HCT116 (cell line): ENCODE measurements around the gene LINC00237. TPM values are rescaled to one million over a fixed set of nuclear protein-coding genes. Genes with fewer than 3 reads are reported as not detected.

Source experiments
- ATAC-seq: fragments of 200-7000 bp; cut with Tn5 transposase; 2 replicates; pipeline ENCODE4 v1.9.1; 2020; ENCODE audit warnings: mild to moderate bottlenecking, moderate library complexity
- BruUV-seq: library from RNA; stranded (reverse); fragments of 400-500 nt; replicated peaks from 2 replicates; lab custom pipeline; 2021; lab: Mats Ljungman, UMichigan
- CTCF ChIA-PET: fragments of 300-600 bp; sonication (Branson Sonifier 250); formaldehyde crosslinking; loops from one replicate; lab custom pipeline; 2021; ENCODE audit warnings: antibody characterized with exemption; lab: Charles Lee
- POLR2A ChIA-PET: fragments of 300-600, 350-600 bp; sonication (Branson Sonifier 250); formaldehyde crosslinking; loops from one replicate; lab custom pipeline; 2021; ENCODE audit warnings: antibody characterized with exemption; lab: Charles Lee
- RAD21 ChIA-PET, 2 experiments: fragments of 300-600 bp; sonication (Branson Sonifier 250); formaldehyde crosslinking; loops; one replicate each; lab custom pipeline; 2023; ENCODE audit warnings: low total read pairs in 2 of 2; ENCODE audit not compliant: uncharacterized antibody in 2 of 2, unreplicated experiment in 2 of 2, low non-redundant PET in 1 of 2; lab: Charles Lee
- DNase-seq: peaks from one replicate; pipeline ENCODE4 v3.0.0-alpha.2; 2010; ENCODE audit warnings: low read depth, low spot score
- H2AFZ ChIP-seq: fragments of 200-600 bp; shearing (Covaris generic), sonication (generic); 2 replicates; pipeline ENCODE4 v1.6.1; 2017; ENCODE audit warnings: low read depth, mixed run types, mixed read lengths, antibody characterized with exemption, low read length; ENCODE audit not compliant: poor library complexity, severe bottlenecking
- H3K27ac ChIP-seq: 2 replicates; pipeline ENCODE4 v1.5.1; 2012; ENCODE audit warnings: low read depth, low read length
- H3K27me3 ChIP-seq: fragments of 200-600 bp; sonication (generic); 2 replicates; pipeline ENCODE4 v1.6.1; 2016; ENCODE audit warnings: mixed run types, low read length, mixed read lengths; ENCODE audit not compliant: insufficient read depth
- H3K36me3 ChIP-seq, 2 experiments: fragments of 200-500 bp in 1 of 2; fragments of 200-600 bp in 1 of 2; sonication (Bioruptor generic) in 1 of 2; sonication (generic) in 1 of 2; 2 replicates each; pipeline versions ENCODE4 v1.5.1 to v1.6.1; 2014 to 2016; ENCODE audit warnings: low read length in 2 of 2, inconsistent platforms in 1 of 2, mixed read lengths in 1 of 2, mixed run types in 1 of 2; ENCODE audit not compliant: insufficient read depth in 2 of 2, control insufficient read depth in 1 of 2
- H3K4me1 ChIP-seq, 2 experiments: fragments of 200-600 bp in 1 of 2; sonication (generic) in 1 of 2; 2 replicates each; pipeline versions ENCODE4 v1.5.1 to v1.6.1; 2012 to 2017; ENCODE audit warnings: low read length in 2 of 2, inconsistent platforms in 1 of 2, mild to moderate bottlenecking in 1 of 2, mixed read lengths in 1 of 2, mixed run types in 1 of 2, moderate library complexity in 1 of 2; ENCODE audit not compliant: insufficient read depth in 2 of 2, control insufficient read depth in 1 of 2
- H3K4me2 ChIP-seq: fragments of 200-600 bp; sonication (generic); 2 replicates; pipeline ENCODE4 v1.6.1; 2017; ENCODE audit warnings: mixed run types, low read length, mixed read lengths
- H3K4me3 ChIP-seq, 2 experiments: fragments of 200-600 bp in 1 of 2; sonication (generic) in 1 of 2; replicated peaks in 1 of 2; 2 replicates each; pipeline ENCODE4 v1.5.1; 2011 to 2016; ENCODE audit warnings: low read length in 2 of 2, control low read depth in 1 of 2, low read depth in 1 of 2, mild to moderate bottlenecking in 1 of 2, mixed read lengths in 1 of 2, mixed run types in 1 of 2
- H3K79me2 ChIP-seq: fragments of 200-600 bp; sonication (generic); 2 replicates; pipeline ENCODE4 v1.6.1; 2017; ENCODE audit warnings: mild to moderate bottlenecking, mixed run types, low read length, moderate library complexity, mixed read lengths; ENCODE audit not compliant: insufficient read depth
- H3K9ac ChIP-seq: fragments of 200-600 bp; sonication (generic); 2 replicates; pipeline ENCODE4 v1.6.1; 2016; ENCODE audit warnings: low read length, mixed read lengths
- H3K9me2 ChIP-seq: fragments of 200-600 bp; sonication (generic), shearing (Covaris generic); 2 replicates; pipeline ENCODE4 v1.6.1; 2017; ENCODE audit warnings: mixed run types, mild to moderate bottlenecking, moderate library complexity; ENCODE audit not compliant: insufficient read depth
- H3K9me3 ChIP-seq, 2 experiments: fragments of 200-500 bp in 1 of 2; fragments of 200-600 bp in 1 of 2; sonication (Bioruptor generic) in 1 of 2; sonication (generic) in 1 of 2; 2 replicates each; pipeline ENCODE4 v1.6.1; 2014 to 2017; ENCODE audit warnings: low read length in 2 of 2, mixed read lengths in 2 of 2, inconsistent platforms in 1 of 2, low read depth in 1 of 2, mild to moderate bottlenecking in 1 of 2, mixed run types in 1 of 2, moderate library complexity in 1 of 2; ENCODE audit not compliant: control insufficient read depth in 1 of 2, insufficient read depth in 1 of 2
- H4K20me1 ChIP-seq: fragments of 200-600 bp; sonication (generic), shearing (Covaris generic); 2 replicates; pipeline ENCODE4 v1.6.1; 2017; ENCODE audit warnings: mixed run types, mild to moderate bottlenecking, moderate library complexity; ENCODE audit not compliant: insufficient read depth
- CBX3 ChIP-seq: IDR thresholded peaks from 2 replicates; pipeline ENCODE4 v1.6.1; 2012; ENCODE audit warnings: low read depth
- CEBPB ChIP-seq: IDR thresholded peaks from 2 replicates; pipeline ENCODE4 v1.6.1; 2012; ENCODE audit warnings: low read depth
- ELF1 ChIP-seq: IDR thresholded peaks from 2 replicates; pipeline ENCODE4 v1.6.1; 2012; ENCODE audit warnings: low read depth, borderline replicate concordance
- JUND ChIP-seq: IDR thresholded peaks from 2 replicates; pipeline ENCODE4 v1.6.1; 2012
- POLR2A ChIP-seq: IDR thresholded peaks from 2 replicates; pipeline ENCODE4 v1.7.0; 2011; ENCODE audit warnings: borderline replicate concordance; ENCODE audit not compliant: insufficient read depth, insufficient read length; ENCODE audit errors: extremely low read depth
- POLR2AphosphoS5 ChIP-seq: IDR thresholded peaks from 2 replicates; pipeline ENCODE4 v1.6.1; 2011; ENCODE audit warnings: mild to moderate bottlenecking, low read depth, low read length, moderate library complexity
- REST ChIP-seq: IDR thresholded peaks from 2 replicates; pipeline ENCODE4 v1.6.1; 2012; ENCODE audit warnings: low read depth
- SIN3A ChIP-seq: IDR thresholded peaks from 2 replicates; pipeline ENCODE4 v1.6.1; 2012; ENCODE audit warnings: low read depth
- SP1 ChIP-seq: IDR thresholded peaks from 2 replicates; pipeline ENCODE4 v1.6.1; 2012; ENCODE audit warnings: low read depth
- SRF ChIP-seq: IDR thresholded peaks from 2 replicates; pipeline ENCODE4 v1.6.1; 2012; ENCODE audit warnings: low read depth
- TCF7L2 ChIP-seq: IDR thresholded peaks from 2 replicates; pipeline ENCODE4 v1.7.0; 2011; ENCODE audit warnings: borderline replicate concordance, inconsistent platforms; ENCODE audit not compliant: insufficient read depth, insufficient read length; ENCODE audit errors: extremely low read depth
- YY1 ChIP-seq: IDR thresholded peaks from 2 replicates; pipeline ENCODE4 v1.6.1; 2011; ENCODE audit warnings: low read length, low read depth, moderate library complexity, mild to moderate bottlenecking; ENCODE audit not compliant: insufficient replicate concordance; ENCODE audit errors: extremely low read depth
- ZBTB33 ChIP-seq: IDR thresholded peaks from 2 replicates; pipeline ENCODE4 v1.6.1; 2011; ENCODE audit warnings: mild to moderate bottlenecking, low read length, moderate library complexity; ENCODE audit not compliant: insufficient replicate concordance; ENCODE audit errors: extremely low read depth
- ZNF274 ChIP-seq: fragments of 200-500 bp; sonication (Bioruptor generic); IDR thresholded peaks from 2 replicates; pipeline ENCODE4 v1.6.1; 2014; ENCODE audit warnings: mild to moderate bottlenecking, low read depth, low read length, inconsistent platforms
- intact Hi-C: fragments of 100-400 bp; cut with micrococcal nuclease; formaldehyde crosslinking; loops from 2 replicates; pipeline ENCODE4 v1.10.0; 2022
- total RNA-seq: library from RNA; stranded (reverse); gene quantifications from one replicate; pipeline ENCODE4 v1.2.1, GENCODE V29; 2021; ENCODE audit not compliant: unreplicated experiment

LINC00237 gene
- total RNA-seq, 1 experiment from 2014 or later = not detected

GRCh38 chr20:21082584-21082983 lies 23.6 kb downstream of the LINC00237 start (continued):
- no peak for TF ChIP-seq ZBTB33
- TF ChIP-seq ZNF274 = no peak
- TF ChIP-seq POLR2A = no peak
- TF ChIP-seq TCF7L2 = no peak
- TF ChIP-seq YY1 = no peak
- no peak for TF ChIP-seq SP1
- no peak for TF ChIP-seq SIN3A
- TF ChIP-seq, all 23 proteins: peak for 0

GRCh38 chr20:21077809-21078345 lies 28.3 kb downstream of the LINC00237 start:
- ChIA-PET POLR2A (no interaction called here), CTCF (no interaction called here), RAD21 (no interaction called here)
- Histone ChIP-seq H2AFZ (no peak overlapping the region), H3K9me2 (no peaks in the 10 kb centered on the region), H3K79me2 (no peaks in the 10 kb centered on the region), H3K4me3 (no peak overlapping the region), H3K27me3 (no peaks in the 10 kb centered on the region), H3K9ac (no peak overlapping the region), H3K4me2 (no peak overlapping the region), H3K9me3 (no peaks in the 10 kb centered on the region), H3K4me1 (peaks cover 0 to 10% of the 10 kb centered on the region in 2 experiments; a peak in 2 of 4 replicates), H4K20me1 (no peaks in the 10 kb centered on the region), H3K36me3 (no peaks in the 10 kb centered on the region), H3K27ac (no peak overlapping the region)
- no TSS peak for BruUV-seq
- DNase-seq (no peak), ATAC-seq (no peak)
- intact Hi-C loops = no loop called here
- TF ChIP-seq JUND = no peak
- TF ChIP-seq SP1 = no peak
- TF ChIP-seq YY1 = no peak
- TF ChIP-seq CEBPB = no peak
- no peak for TF ChIP-seq ZBTB33
- no peak for TF ChIP-seq SIN3A
- TF ChIP-seq TCF7L2 = no peak
- TF ChIP-seq SRF = no peak
- TF ChIP-seq REST = no peak
- no peak for TF ChIP-seq POLR2AphosphoS5
- no peak for TF ChIP-seq ELF1
- no peak for TF ChIP-seq CBX3
